GM18868 (cell line): ENCODE data around the gene ABCB1.
"Not testable (repeated sequence)": the region's sequence is repeated elsewhere in the genome, so short reads cannot be mapped to it uniquely, and the experiment has no call there.

Experiments used
- ATAC-seq: cut with Tn5 transposase; IDR thresholded peaks from one replicate; pipeline ENCODE4 v1.9.1; 2021; ENCODE audit warnings: mild to moderate bottlenecking, moderate library complexity; ENCODE audit not compliant: unreplicated experiment

Gene ABCB1

DNA sequence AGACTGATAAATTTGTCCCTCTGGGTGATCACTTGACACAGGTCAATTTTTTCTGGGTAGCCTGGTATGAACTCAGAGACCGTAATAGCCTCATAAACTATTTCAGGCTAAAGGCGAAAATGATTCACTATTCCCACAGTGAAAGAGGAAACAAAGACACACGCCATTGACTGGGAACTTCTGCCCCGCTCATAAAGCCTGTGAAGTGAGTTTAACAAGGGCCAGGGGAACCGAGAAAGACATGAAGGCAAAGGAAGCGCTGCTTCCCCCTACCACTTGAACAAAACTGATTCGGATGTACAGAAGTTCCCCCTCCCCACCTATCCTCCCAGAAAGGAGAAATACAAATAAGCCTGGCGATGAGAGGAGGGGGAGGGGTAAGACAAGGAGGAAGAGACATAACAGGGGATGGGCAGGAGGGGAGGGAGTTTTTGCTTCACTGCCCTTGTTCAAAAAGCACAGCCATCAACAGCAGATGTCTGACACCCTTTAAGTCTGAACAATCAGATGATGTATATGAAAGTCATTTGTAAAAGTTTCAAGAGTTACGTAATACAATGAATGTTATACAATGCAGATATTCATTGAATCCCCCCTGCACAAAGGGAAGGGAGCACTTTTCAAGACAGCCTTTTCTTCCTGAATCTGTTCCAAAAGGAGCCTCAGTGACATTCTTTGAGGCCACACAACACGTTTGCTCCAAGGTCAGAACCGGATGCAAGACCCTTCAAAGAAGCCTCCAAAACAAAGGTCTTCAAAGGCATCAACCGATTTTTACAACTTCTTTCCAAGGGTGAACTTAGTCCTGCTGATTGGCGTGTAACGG, 125.9 kb downstream of the ABCB1 start:
- peak; percentile 83 for ATAC-seq

GRCh38 chr7:87473986-87474385, 126.7 kb downstream of the ABCB1 start:
- ATAC-seq = peak; percentile 1

- no peak for ATAC-seq
Observed at GRCh38 chr7:87473192-87473591, 127.5 kb downstream of the ABCB1 start.

- ATAC-seq = no peak
Observed at GRCh38 chr7:87471473-87471872, 129.2 kb downstream of the ABCB1 start.

- not testable (repeated sequence) for ATAC-seq
Observed at GRCh38 chr7:87469204-87469603, 131.5 kb downstream of the ABCB1 start.

GRCh38 chr7:87465534-87465880, 135.2 kb downstream of the ABCB1 start:
- ATAC-seq = not testable (repeated sequence)

DNA sequence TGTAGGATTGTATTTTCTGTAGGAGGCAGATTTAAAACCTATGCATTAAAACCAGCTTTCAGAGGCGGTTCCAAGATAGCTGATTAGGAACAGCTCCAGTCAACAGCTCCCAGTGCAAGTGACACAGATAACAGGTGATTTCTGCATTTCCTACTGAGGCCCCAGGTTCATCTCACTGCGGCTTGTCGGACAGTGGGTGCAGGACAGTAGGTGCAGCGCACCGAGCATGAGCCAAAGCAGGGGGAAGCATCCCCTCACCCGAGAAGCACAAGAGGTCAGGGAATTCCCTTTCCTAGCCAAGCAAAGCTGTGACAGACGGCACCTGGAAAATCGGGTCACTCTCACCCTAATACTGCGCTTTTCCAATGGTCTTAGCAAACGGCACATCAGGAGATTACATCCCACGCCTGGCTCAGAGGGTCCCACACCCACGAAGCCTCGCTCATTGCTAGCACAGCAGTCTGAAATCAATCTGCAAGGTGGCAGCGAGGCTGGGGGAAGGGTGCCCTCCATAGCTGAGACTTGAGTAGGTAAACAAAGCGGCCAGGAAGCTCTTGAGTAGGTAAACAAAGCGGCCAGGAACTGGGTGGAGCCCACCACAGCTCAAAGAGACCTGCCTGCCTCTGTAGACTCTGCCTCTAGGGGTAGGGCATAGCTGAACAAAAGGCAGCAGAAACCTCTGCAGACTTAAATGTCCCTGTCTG, 135.7 kb downstream of the ABCB1 start:
- ATAC-seq = not testable (repeated sequence)

DNA sequence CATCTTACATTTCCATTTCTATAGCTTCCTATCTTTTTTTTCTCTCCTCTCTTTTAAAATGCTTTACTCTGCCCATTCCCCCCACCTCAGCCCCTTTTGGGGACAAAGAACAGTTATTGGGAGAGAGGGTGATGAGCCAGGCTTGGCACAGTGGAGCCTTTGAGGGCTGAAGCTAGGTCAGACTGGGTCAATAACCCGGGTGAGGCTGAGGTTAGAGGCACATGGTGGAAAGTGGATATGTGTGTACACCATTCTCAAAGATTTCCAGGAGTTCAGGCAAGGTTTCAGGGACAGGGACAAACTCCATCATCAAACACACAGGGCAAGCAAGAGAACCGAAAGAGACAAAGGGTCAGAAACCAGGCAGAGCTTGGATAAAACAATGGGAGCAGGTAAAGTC, 136.7 kb downstream of the ABCB1 start:
- no peak for ATAC-seq

- not testable (repeated sequence) for ATAC-seq
Observed at GRCh38 chr7:87460444-87460843, 140.2 kb downstream of the ABCB1 start.

DNA sequence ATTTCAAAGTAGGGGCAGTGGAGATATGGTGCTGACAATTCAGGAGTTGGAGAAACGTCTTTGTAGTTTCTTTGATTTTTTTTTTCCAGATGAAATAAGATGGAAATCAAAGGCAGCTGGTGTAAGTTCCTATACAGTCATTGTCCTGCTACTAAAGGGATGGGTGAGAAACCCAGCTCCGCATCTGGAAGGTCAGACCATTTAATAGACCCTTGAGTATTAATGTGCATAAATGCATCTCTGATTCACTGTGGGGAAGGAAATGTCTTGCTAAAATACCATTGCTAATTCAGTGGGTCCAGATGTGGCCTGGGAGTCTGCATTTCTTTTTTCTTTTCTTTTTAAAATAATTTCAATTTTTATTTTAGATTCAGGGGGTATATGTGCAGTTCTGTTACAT, 140.7 kb downstream of the ABCB1 start:
- no peak for ATAC-seq

DNA sequence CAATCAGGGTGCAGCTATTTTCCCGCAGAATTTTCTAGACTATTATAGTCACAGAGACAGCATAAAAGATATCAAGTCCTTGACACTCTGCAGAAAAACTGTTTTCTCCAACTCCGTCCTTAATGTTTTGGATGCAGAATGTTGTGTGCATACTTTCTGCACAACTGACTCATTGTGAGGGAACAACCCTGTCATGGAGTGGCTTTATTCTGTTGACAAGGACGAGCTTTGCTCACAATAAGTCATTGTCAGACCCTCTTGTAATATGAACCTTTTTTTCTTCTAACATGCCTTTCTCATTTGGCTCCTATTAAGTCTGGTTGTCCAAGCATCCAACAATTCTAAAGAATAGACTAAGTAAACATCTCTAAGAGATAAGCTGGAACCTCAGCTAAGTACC, 142.5 kb downstream of the ABCB1 start:
- no peak for ATAC-seq

DNA sequence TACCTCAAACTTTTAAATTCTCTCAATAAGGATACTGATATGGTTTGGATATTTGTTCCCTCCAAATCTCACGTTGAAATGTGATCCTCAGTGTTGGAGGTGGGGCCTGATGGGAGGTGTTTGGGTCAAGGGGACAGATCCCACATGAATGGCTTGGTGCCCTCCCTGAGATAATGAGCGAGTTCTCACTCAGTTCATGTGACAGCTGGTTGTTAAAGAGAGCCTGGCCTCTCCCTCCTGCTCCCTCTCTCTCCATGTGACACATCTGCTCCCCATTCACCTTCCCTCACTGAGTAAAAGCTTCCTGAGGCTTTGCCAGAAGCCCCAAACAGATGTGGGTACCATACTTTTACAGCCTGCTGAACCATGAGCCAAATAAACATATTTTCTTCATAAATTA, 144.4 kb downstream of the ABCB1 start:
- no peak for ATAC-seq
